HG03354 (cell line): ENCODE measurements around the gene RSF1.

Experiments used
- ATAC-seq: cut with Tn5 transposase; IDR thresholded peaks from one replicate; pipeline ENCODE4 v1.9.1; 2021; ENCODE audit warnings: mild to moderate bottlenecking; ENCODE audit not compliant: unreplicated experiment, poor library complexity, severe bottlenecking

The RSF1 gene

DNA sequence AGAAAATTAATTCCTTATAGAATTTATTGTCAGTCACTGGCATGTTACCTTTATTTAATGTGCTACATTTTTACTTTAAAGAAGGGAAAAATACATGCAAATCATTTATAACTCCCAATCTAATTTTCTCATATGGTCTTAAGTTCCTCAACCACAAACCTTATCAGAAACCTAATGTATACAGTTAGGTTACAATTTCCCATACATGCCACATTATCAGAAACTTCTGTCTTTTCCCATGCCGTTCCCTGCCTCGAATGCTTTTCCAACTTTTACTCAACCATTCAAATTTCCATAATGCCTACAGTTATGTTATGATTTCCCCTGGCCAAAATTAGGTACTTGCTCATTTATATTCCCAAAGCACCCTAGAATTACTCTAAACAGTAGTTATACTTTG is 13.5 kb downstream of the RSF1 start:
- ATAC-seq, result no peak

DNA sequence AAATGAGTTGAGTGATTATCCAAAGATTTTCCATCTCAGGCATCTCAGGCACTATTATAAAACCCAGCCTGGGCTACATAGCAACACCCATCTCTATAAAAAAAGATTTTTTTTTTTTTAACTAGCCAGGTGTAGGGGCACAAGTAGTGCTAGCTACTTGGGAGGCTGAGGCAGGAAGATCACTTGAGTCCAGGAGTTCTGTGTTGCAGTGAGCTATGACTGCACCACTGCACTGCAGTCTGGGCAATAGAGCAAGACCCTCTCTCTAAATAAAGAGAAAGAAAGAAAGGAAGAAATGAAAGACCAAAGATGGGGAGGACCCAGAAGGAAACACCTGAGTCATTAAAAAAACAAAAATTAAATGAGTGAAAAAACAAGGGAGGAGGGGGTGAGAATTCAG is 14.1 kb downstream of the RSF1 start:
- no peak for ATAC-seq

DNA sequence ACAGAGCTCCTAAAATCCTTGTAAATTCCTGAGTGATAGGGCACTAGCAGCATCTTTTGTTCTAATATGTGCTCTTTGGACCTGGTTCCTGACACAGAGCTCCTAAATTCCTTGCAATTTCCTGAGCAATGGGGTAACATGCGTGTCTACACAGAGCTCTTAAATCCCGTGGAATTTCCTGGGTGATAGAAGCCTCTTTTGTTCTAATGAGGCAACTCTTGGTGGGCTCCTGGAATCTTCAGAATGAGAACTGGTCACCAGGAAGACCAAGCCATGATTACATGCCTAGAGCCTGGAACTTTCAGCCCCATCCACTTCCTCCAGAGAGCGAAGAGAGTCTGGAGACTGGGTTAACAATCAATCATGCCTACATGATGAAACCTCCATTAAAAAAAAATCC is 19.0 kb downstream of the RSF1 start:
- ATAC-seq, result no peak

- no peak for ATAC-seq
Observed at GRCh38 chr11:77800449-77800848, 20.1 kb downstream of the RSF1 start.

DNA sequence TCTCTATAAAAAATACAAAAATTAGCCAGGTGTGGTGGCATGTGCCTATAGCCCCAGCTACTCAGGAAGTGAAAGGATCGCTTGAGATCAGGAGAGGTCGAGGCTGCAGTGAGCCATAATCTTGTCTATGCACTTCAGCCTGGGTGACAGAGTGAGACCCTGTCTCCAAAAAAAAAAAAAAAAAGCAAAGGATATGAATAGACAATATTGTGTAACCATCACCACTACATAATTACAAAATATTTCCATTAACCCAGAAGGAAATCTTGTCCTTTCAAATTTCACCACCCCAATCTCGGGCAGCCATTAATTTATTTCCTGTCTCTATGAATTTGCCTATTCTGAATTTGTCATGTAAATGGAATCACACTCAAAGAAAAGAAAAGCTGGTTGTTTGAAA is 21.2 kb downstream of the RSF1 start:
- ATAC-seq, result no peak

DNA sequence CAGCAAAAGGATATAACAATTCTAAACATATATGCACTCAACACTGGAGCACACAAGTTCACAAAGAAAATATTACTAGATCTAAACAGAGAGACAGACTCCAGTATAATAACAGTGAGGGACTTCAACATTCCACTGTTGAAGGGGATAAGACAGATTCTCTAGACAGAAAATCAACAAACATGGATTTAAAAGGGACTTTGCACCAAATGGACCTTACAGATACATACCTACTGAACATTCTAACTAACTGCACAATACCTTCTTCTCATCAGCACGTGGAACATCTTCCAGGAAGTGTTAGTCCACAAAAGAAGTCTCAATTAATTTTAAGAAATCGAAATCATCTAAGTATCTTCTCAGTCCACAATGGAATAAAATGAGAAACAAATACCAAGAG is 26.6 kb downstream of the RSF1 start:
- ATAC-seq, result no peak

DNA sequence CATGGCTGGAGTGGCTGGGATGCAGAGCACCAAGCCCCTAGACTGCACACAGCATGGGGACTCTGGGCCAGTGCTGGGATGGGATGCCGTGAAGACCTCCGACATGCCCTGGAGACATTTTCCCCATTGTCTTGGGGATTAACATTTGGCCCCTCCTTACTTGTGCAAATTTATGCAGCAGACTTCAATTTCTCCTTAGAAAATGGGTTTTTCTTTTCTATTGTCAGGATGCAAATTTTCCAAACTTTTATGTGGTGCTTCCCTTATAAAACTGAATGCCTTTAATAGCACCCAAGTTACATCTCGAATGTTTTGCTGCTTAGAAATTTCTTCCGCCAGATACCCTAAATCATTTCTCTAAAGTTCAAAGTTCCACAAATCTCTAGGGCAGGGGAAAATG is 29.2 kb downstream of the RSF1 start:
- ATAC-seq, result no peak

DNA sequence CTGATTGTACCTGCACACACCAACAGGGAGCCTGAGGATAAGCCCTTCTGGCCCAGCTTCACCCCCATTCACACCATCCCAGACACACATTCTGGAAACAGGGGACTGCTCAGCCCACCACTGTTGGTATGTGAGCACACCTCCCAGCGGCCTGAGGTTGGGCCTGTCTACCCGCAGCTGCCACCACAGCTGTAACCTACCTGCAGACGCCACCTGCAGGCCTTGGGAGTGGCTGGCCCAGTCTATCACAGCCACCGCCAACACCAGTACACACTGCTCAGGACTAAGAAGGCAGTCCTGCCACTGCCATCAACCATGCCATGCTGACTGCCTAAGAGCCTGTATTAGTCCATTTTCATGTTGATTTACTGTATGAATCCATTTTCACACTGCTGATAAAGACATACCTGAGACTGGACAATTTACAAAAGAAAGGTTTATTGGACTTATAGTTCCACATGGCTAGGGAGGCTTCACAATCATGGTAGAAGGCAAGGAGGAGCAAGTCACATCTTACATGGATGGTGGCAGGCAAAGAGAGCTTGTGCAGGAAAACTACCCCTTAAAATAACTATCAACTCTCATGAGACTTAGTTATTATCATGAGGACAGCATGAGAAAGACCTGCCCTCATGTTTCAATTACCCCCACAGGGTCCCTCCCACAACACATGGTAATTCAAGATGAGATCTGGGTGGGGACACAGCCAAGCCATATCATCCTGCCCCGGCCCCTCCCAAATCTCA is 30.6 kb downstream of the RSF1 start:
- ATAC-seq, result no peak

- ATAC-seq, result no peak
Observed at GRCh38 chr11:77789061-77789730, 31.3 kb downstream of the RSF1 start.

DNA sequence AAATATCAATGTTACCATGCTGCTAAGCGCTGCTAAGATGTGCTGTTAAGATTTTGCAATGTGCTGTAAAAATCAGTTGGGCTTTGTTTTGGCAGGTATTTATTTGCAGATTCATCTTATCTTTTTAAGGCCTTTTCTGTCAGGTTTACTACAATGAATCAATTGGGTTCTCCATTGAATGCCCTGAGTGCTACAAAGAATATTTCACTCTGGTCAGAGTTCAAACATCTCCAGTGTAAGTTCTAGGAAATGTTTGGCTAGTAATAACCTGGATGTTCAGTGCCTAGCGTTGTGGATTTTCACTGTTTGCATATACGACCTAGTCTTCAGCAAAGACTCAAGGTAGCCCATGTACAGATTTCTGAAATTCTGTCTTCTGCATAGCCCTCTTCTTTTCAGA is 36.0 kb downstream of the RSF1 start:
- ATAC-seq, result no peak

- ATAC-seq, result no peak
Observed at GRCh38 chr11:77783025-77783424, 37.5 kb downstream of the RSF1 start.

DNA sequence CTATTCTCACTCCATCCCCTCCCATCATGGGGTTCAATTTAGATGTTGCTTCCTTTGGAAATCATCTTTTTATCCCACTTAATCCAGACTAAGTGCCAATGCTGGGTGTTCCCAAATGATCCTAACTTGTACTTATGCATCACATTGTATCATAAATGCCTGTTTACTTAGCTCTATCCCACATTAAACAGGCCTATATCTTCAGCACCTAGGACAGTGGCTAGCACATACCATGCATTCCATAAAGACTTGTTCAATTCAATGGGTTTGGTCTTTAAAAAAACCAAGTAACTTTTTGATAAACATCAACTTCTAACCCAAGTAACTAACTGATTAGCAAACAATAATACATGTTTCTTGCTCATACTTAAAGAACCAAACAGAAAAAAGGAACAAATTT is 40.6 kb downstream of the RSF1 start:
- ATAC-seq, result no peak

GRCh38 chr11:77778549-77778948 is 42.0 kb downstream of the RSF1 start:
- no peak for ATAC-seq

- ATAC-seq, result no peak
Observed at GRCh38 chr11:77778118-77778517, 42.4 kb downstream of the RSF1 start.

- no peak for ATAC-seq
Observed at GRCh38 chr11:77776455-77776854, 44.1 kb downstream of the RSF1 start.

- no peak for ATAC-seq
Observed at GRCh38 chr11:77775936-77776335, 44.6 kb downstream of the RSF1 start.

GRCh38 chr11:77771135-77771534 is 49.4 kb downstream of the RSF1 start:
- no peak for ATAC-seq

DNA sequence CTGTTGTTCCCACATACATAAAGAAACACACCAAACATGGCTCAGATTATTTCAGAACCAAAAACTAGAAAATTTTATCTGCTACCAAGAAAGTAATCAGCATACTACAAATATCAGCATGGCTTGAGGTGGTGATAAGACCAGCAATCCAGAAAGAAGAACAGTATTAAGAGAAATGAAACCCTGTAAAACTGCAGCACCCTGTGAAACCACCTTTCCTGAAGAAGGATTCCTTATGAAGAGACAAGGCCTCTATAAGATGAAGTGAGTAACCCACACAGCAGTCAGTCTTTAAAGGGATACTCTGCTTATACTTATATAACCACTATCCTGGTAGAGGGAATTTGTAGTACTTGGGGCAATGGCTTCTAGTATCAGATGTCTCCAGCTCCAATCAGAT is 49.9 kb downstream of the RSF1 start:
- ATAC-seq, result no peak

GRCh38 chr11:77762426-77762825 is 58.1 kb downstream of the RSF1 start:
- ATAC-seq, result no peak

GRCh38 chr11:77761491-77761890 is 59.0 kb downstream of the RSF1 start:
- no peak for ATAC-seq

DNA sequence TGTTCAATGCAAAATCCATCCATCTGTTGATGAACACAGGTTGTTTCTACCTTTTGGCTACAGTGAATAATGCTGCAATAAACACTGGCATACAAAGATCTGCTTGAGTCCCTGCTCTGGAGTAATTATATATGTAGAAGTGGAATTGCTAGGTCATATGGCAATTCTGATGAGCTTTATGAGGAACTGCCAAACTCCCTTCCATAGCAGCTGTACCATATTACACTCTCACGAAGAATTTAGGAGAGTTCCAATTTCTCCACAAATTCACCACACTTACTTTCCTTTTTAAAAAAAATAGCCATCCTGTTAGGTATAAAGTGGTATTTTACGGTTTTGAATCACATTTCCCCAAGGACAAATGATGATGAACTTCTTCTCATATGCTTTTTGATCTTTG is 62.2 kb downstream of the RSF1 start:
- no peak for ATAC-seq

DNA sequence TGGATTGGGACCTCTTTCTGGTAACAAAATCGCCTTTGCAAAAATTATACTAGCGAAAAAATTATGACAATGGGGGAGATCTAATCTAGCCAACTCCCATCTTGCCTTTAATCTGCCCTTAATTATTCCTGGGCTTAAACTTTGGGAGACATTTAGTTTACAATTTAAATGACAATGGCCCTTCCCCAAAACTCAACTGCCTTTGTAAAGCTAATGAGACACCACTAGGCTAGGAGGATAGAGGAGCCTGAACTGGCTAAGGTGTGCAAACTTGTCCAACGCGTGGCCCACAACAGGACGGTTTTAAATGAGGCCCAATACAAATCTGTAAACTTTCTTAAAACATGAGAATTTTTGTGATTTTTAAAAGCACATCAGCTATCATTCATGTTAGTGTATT is 67.3 kb downstream of the RSF1 start:
- no peak for ATAC-seq
